IMR-90 (cell line): ENCODE results near the gene PINK1. TPM values are rescaled to one million over a fixed set of nuclear protein-coding genes. Genes with fewer than 3 reads are reported as not detected.

ENCODE experiments used
- ATAC-seq: fragments of 200-7000 bp; cut with Tn5 transposase; 2 replicates; pipeline ENCODE4 v1.9.1; 2020; ENCODE audit warnings: low read depth, mild to moderate bottlenecking, moderate library complexity
- BruUV-seq: library from RNA; stranded (reverse); fragments of 400-500 nt; replicated peaks from 2 replicates; lab custom pipeline; 2021; lab: Mats Ljungman, UMichigan
- CTCF ChIA-PET: fragments of 300-600 bp; formaldehyde crosslinking; extraction: SDS; loops from one replicate; lab custom pipeline; 2021; ENCODE audit warnings: antibody characterized with exemption; lab: Yijun Ruan, JAX
- POLR2A ChIA-PET: fragments of 300-600 bp; sonication (Branson Sonifier 250); formaldehyde crosslinking; loops from one replicate; lab custom pipeline; 2022; ENCODE audit warnings: antibody characterized with exemption; ENCODE audit not compliant: unreplicated experiment; lab: Charles Lee
- DNase-seq: peaks from one replicate; pipeline ENCODE4 v3.0.0; 2013
- H2AFZ ChIP-seq: replicated peaks from 2 replicates; pipeline ENCODE3; 2013; ENCODE audit warnings: low read length, mild to moderate bottlenecking; ENCODE audit not compliant: poor library complexity
- H2AK5ac ChIP-seq: 2 replicates; pipeline ENCODE4 v1.6.1; 2013; ENCODE audit warnings: low read depth, low read length, inconsistent platforms
- H2AK9ac ChIP-seq: replicated peaks from 2 replicates; pipeline ENCODE3; 2013; ENCODE audit warnings: mild to moderate bottlenecking, low read depth, low read length, moderate library complexity; ENCODE audit not compliant: poor library complexity
- H2BK120ac ChIP-seq: 2 replicates; pipeline ENCODE4 v1.6.1; 2013; ENCODE audit warnings: low read depth, low read length, inconsistent platforms
- H2BK15ac ChIP-seq: 3 replicates; pipeline ENCODE4 v1.6.1; 2013; ENCODE audit warnings: low read depth, low read length, inconsistent platforms
- H2BK20ac ChIP-seq: 2 replicates; pipeline ENCODE4 v1.6.1; 2013; ENCODE audit warnings: low read depth, mild to moderate bottlenecking, inconsistent platforms, low read length, moderate library complexity
- H2BK5ac ChIP-seq: 2 replicates; pipeline ENCODE4 v1.6.1; 2013; ENCODE audit warnings: mild to moderate bottlenecking, low read depth, low read length, inconsistent platforms; ENCODE audit not compliant: poor library complexity, severe bottlenecking
- H3K14ac ChIP-seq: replicated peaks from 2 replicates; pipeline ENCODE4 v1.6.1; 2013; ENCODE audit warnings: low read depth, low read length, inconsistent platforms
- H3K18ac ChIP-seq: 2 replicates; pipeline ENCODE4 v1.6.1; 2013; ENCODE audit warnings: low read depth, low read length, control low read depth
- H3K23ac ChIP-seq: 2 replicates; pipeline ENCODE4 v1.6.1; 2013; ENCODE audit warnings: low read depth, low read length, inconsistent platforms
- H3K27ac ChIP-seq: 2 replicates; pipeline ENCODE4 v1.5.1; 2013; ENCODE audit warnings: mild to moderate bottlenecking, control low read depth, low read length; ENCODE audit not compliant: insufficient read depth
- H3K27me3 ChIP-seq: 2 replicates; pipeline ENCODE4 v1.6.1; 2013; ENCODE audit warnings: low read length; ENCODE audit not compliant: control insufficient read depth, insufficient read depth
- H3K36me3 ChIP-seq: 2 replicates; pipeline ENCODE4 v1.6.1; 2013; ENCODE audit warnings: low read length, mixed read lengths; ENCODE audit not compliant: control insufficient read depth, insufficient read depth
- H3K4ac ChIP-seq: 2 replicates; pipeline ENCODE4 v1.6.1; 2013; ENCODE audit warnings: low read depth, low read length, inconsistent platforms
- H3K4me1 ChIP-seq: 2 replicates; pipeline ENCODE4 v1.6.1; 2013; ENCODE audit warnings: low read length, mixed read lengths; ENCODE audit not compliant: control insufficient read depth, insufficient read depth
- H3K4me2 ChIP-seq: 2 replicates; pipeline ENCODE4 v1.6.1; 2013; ENCODE audit warnings: low read depth, mild to moderate bottlenecking, control low read depth, low read length, moderate library complexity
- H3K4me3 ChIP-seq: 2 replicates; pipeline ENCODE4 v1.5.1; 2013; ENCODE audit warnings: low read depth, mild to moderate bottlenecking, control low read depth, low read length, moderate library complexity; ENCODE audit not compliant: insufficient read depth
- H3K56ac ChIP-seq: 2 replicates; pipeline ENCODE4 v1.6.1; 2013; ENCODE audit warnings: low read length, inconsistent platforms; ENCODE audit not compliant: insufficient read depth; ENCODE audit errors: extremely low read depth
- H3K79me1 ChIP-seq, 2 experiments: 2 replicates each; pipeline ENCODE4 v1.6.1; 2013; ENCODE audit warnings: low read length in 2 of 2, inconsistent platforms in 1 of 2, low read depth in 1 of 2
- H3K9ac ChIP-seq: 2 replicates; pipeline ENCODE4 v1.6.1; 2013; ENCODE audit warnings: low read depth, low read length, control low read depth
- H3K9me1 ChIP-seq: 2 replicates; pipeline ENCODE4 v1.6.1; 2013; ENCODE audit warnings: low read length, inconsistent platforms; ENCODE audit not compliant: insufficient read depth
- H3K9me3 ChIP-seq: 2 replicates; pipeline ENCODE4 v1.6.1; 2013; ENCODE audit warnings: low read length; ENCODE audit not compliant: control insufficient read depth, insufficient read depth
- H4K20me1 ChIP-seq: 2 replicates; pipeline ENCODE4 v1.6.1; 2013; ENCODE audit warnings: low read length, inconsistent platforms; ENCODE audit not compliant: insufficient read depth
- H4K5ac ChIP-seq: 2 replicates; pipeline ENCODE4 v1.6.1; 2013; ENCODE audit warnings: mild to moderate bottlenecking, low read depth, low read length, control low read depth
- H4K8ac ChIP-seq, 2 experiments: 2 replicates each; pipeline ENCODE4 v1.6.1; 2013; ENCODE audit warnings: low read depth in 2 of 2, low read length in 2 of 2, control low read depth in 1 of 2, inconsistent platforms in 1 of 2
- H4K91ac ChIP-seq: 2 replicates; pipeline ENCODE4 v1.6.1; 2013; ENCODE audit warnings: low read depth, low read length, inconsistent platforms; ENCODE audit not compliant: insufficient read depth
- BHLHE40 ChIP-seq: fragments of 150-350 bp; IDR thresholded peaks from 2 replicates; pipeline ENCODE4 v1.6.1; 2016; ENCODE audit warnings: mild to moderate bottlenecking, low read depth, low read length
- CEBPB ChIP-seq: IDR thresholded peaks from 2 replicates; pipeline ENCODE4 v1.6.1; 2012; ENCODE audit warnings: low read depth, low read length, improper control_type of control experiment
- FOS ChIP-seq: fragments of 150-350 bp; IDR thresholded peaks from 2 replicates; pipeline ENCODE4 v1.6.1; 2016; ENCODE audit warnings: low read depth, low read length
- RAD21 ChIP-seq: IDR thresholded peaks from 2 replicates; pipeline ENCODE4 v1.6.1; 2012; ENCODE audit warnings: low read length, improper control_type of control experiment
- WGBS, 2 experiments: methylation state at CpG; one replicate each; pipeline versions ENCODE4 v1.1.5 to v1.1.7; 2013; ENCODE audit warnings: missing lambda C conversion rate in 2 of 2; ENCODE audit not compliant: insufficient read length in 1 of 2; ENCODE audit errors: extremely low coverage in 2 of 2; 5-methylcytosine and 5-hydroxymethylcytosine counted together
- dilution Hi-C: fragments of 300-500 bp; cut with HindIII; formaldehyde crosslinking; loops from one replicate; pipeline ENCODE4 v1.14.3; 2018; ENCODE audit warnings: low sequenced_read_pairs; ENCODE audit not compliant: unreplicated experiment
- in situ Hi-C: fragments of 300-500 bp; cut with MboI; formaldehyde crosslinking; loops from 3 replicates; pipeline ENCODE4 v1.14.3; 2019; ENCODE audit warnings: low sequenced_read_pairs, inconsistent platforms, mixed read lengths
- intact Hi-C: fragments of 100-400 bp; cut with micrococcal nuclease; formaldehyde crosslinking; loops from 2 replicates; pipeline ENCODE4 v1.10.0; 2022
- polyA plus RNA-seq, 3 experiments: library from polyadenylated mRNA; depleted of rRNA; stranded (reverse); fragments of >200 nt; gene quantifications; 2 replicates each; pipeline ENCODE4 v1.2.3, GENCODE V29; 2012; ENCODE audit warnings: low replicate concordance in 1 of 3
- total RNA-seq: library from RNA; depleted of rRNA; stranded (reverse); fragments of >200 nt; gene quantifications from 2 replicates; pipeline ENCODE4 v1.2.3, GENCODE V29; 2012

Gene PINK1
- total and polyA plus RNA-seq, 2 of the 4 experiments (the other 2 are of a cell fraction): 52.9 to 55.2 TPM

GRCh38 chr1:20698195-20698910 lies 65.1 kb downstream of the PINK1 start:
- Histone ChIP-seq H2BK120ac (peak overlapping the region; percentile 98), H2BK15ac (peak overlapping the region; percentile 93; the same call in 2 of the 3 replicates), H3K9me3 (no peaks in the 10 kb centered on the region), H2BK5ac (peak overlapping the region; percentile 99), H3K27ac (peak overlapping the region; percentile 93), H3K9ac (peak overlapping the region; percentile 57), H2AK9ac (peak overlapping the region; percentile 98), H3K4me1 (peaks cover 14% of the 10 kb centered on the region), H3K79me1 (peaks cover 15 to 31% of the 10 kb centered on the region in 2 experiments), H2AK5ac (peak overlapping the region; percentile 98), H3K36me3 (no peaks in the 10 kb centered on the region), H3K4ac (peak overlapping the region; percentile 98), H3K4me3 (no peak overlapping the region), H2AFZ (peak overlapping the region; percentile 81), H3K14ac (peak overlapping the region; percentile 96), H4K8ac (peak overlapping the region; percentile 96 to 97), H4K20me1 (no peaks in the 10 kb centered on the region), H3K18ac (peak overlapping the region; percentile 90), H3K27me3 (no peaks in the 10 kb centered on the region), H2BK20ac (peak overlapping the region; percentile 98), H3K9me1 (peaks cover 16% of the 10 kb centered on the region), H4K91ac (peak overlapping the region; percentile 99), H3K23ac (peak overlapping the region; percentile 85), H4K5ac (peak overlapping the region; percentile 85), H3K56ac (peak overlapping the region; percentile 76), H3K4me2 (peak overlapping the region; percentile 38)
- POLR2A ChIA-PET: no interaction called here
- TF ChIP-seq BHLHE40 (no peak), CEBPB (no peak), FOS (peak; percentile 49; the same call in 1 of the 2 replicates), RAD21 (no peak)
- no TSS peak for BruUV-seq
- ATAC-seq: peak; percentile 13
- dilution Hi-C loops (no loop called here), intact Hi-C loops (loop anchor here (1.0 to 5.0 kb wide), 6 partner anchors 36 to 669 kb away; partner anchors contain the start of gene EIF4G3), in situ Hi-C loops (loop anchor here (5.0 to 25.0 kb wide), 2 partner anchors 499 to 664 kb away; no protein-coding TSS in a partner anchor)
- CTCF ChIA-PET: interaction anchor here (0.6 to 1.0 kb wide), 2 partner anchors 252 to 497 kb away, joined by 3 to 4 read pairs; no protein-coding TSS in a partner anchor
- whole genome bisulfite sequencing, 2 experiments: 83% methylated on average over 7 of the region's 18 CpGs; no CpG with 5 or more reads in 1 of the 2 experiments
- DNase-seq: peak; percentile 89
